NCI-H82 treated with DMSO at 0.1 percent for 48 hours (cell line): ENCODE data around the gene LRIG1.

Experiments used
- DNase-seq: peaks from one replicate; lab custom pipeline; 2025; ENCODE audit not compliant: unreplicated experiment; lab: John Stamatoyannopoulos, UW

LRIG1 gene

GRCh38 chr3:66500576-66501482 is at the start of gene LRIG1:
Gene LRIG1 (minus strand): TSS chr3:66501022. CDS start chr3:66500407, 615 bp downstream.
- DNase-seq = peak; percentile 88

GRCh38 chr3:66544619-66545429 is 44.0 kb upstream of the LRIG1 start:
- DNase-seq = no peak

GRCh38 chr3:66542153-66542552 is 41.3 kb upstream of the LRIG1 start:
- no peak for DNase-seq

- no peak for DNase-seq
Measured at GRCh38 chr3:66539466-66539989, 38.7 kb upstream of the LRIG1 start.

GRCh38 chr3:66538390-66538789 is 37.6 kb upstream of the LRIG1 start:
- no peak for DNase-seq

- no peak for DNase-seq
Measured at GRCh38 chr3:66537735-66538134, 36.9 kb upstream of the LRIG1 start.

GRCh38 chr3:66536791-66537190 is 36.0 kb upstream of the LRIG1 start:
- DNase-seq = no peak

- no peak for DNase-seq
Measured at GRCh38 chr3:66534304-66534845, 33.6 kb upstream of the LRIG1 start.

- no peak for DNase-seq
Measured at GRCh38 chr3:66532613-66533012, 31.8 kb upstream of the LRIG1 start.

GRCh38 chr3:66532160-66532587 is 31.4 kb upstream of the LRIG1 start:
- DNase-seq = no peak

- no peak for DNase-seq
Measured at GRCh38 chr3:66531256-66531655, 30.4 kb upstream of the LRIG1 start.

- peak; percentile 56 for DNase-seq
Measured at GRCh38 chr3:66527246-66527645, 26.4 kb upstream of the LRIG1 start.

GRCh38 chr3:66525771-66526170 is 24.9 kb upstream of the LRIG1 start:
- no peak for DNase-seq

GRCh38 chr3:66520724-66521123 is 19.9 kb upstream of the LRIG1 start:
- no peak for DNase-seq

GRCh38 chr3:66518644-66519043 is 17.8 kb upstream of the LRIG1 start:
- DNase-seq = no peak

GRCh38 chr3:66518126-66518525 is 17.3 kb upstream of the LRIG1 start:
- DNase-seq = no peak

- no peak for DNase-seq
Measured at GRCh38 chr3:66517241-66517640, 16.4 kb upstream of the LRIG1 start.

GRCh38 chr3:66508461-66508860 is 7.6 kb upstream of the LRIG1 start:
- no peak for DNase-seq

GRCh38 chr3:66507423-66508260 is 6.8 kb upstream of the LRIG1 start:
- DNase-seq = no peak

- DNase-seq = no peak
Measured at GRCh38 chr3:66506154-66506553, 5.3 kb upstream of the LRIG1 start.
